HEK293 (cell line): ENCODE data around the gene COX17.

Experiments
- CTCF ChIA-PET: fragments of 350-600 bp; formaldehyde crosslinking; extraction: SDS; loops from one replicate; lab custom pipeline; 2021; ENCODE audit warnings: antibody characterized with exemption; lab: Yijun Ruan, JAX
- POLR2A ChIA-PET: fragments of 300-600 bp; formaldehyde crosslinking; extraction: SDS; loops from one replicate; lab custom pipeline; 2020; ENCODE audit warnings: antibody characterized with exemption, inconsistent platforms; lab: Yijun Ruan, JAX
- H3K27ac ChIP-seq: fragments of 200-500 bp; sonication (Bioruptor generic); 2 replicates; pipeline ENCODE4 v1.5.1; 2014; ENCODE audit warnings: low read depth, low read length, control low read depth, inconsistent platforms; ENCODE audit errors: extremely low read depth
- H3K36me3 ChIP-seq, 2 experiments: fragments of 200-500 bp in 1 of 2; sonication (Bioruptor generic) in 1 of 2; 1 replicate in 1 of 2; 2 replicates in 1 of 2; pipeline ENCODE4 v1.5.1; 2014 to 2017; ENCODE audit warnings: inconsistent platforms in 2 of 2, low read length in 2 of 2; ENCODE audit not compliant: control insufficient read depth in 2 of 2, insufficient read depth in 1 of 2
- H3K4me1 ChIP-seq: fragments of 200-500 bp; sonication (Bioruptor generic); 2 replicates; pipeline ENCODE4 v1.5.1; 2014; ENCODE audit warnings: mild to moderate bottlenecking, low read length, inconsistent platforms; ENCODE audit not compliant: control insufficient read depth, insufficient read depth
- H3K4me3 ChIP-seq: 2 replicates; pipeline ENCODE4 v1.5.1; 2011; ENCODE audit warnings: low read depth, mild to moderate bottlenecking, control low read depth, low read length, moderate library complexity
- H3K9me3 ChIP-seq: fragments of 200-500 bp; sonication (Bioruptor generic); 2 replicates; pipeline ENCODE4 v1.5.1; 2014; ENCODE audit warnings: low read depth, low read length, inconsistent platforms; ENCODE audit not compliant: control insufficient read depth, insufficient read depth
- EGR2 ChIP-seq: fragments of 450-650 bp; formaldehyde crosslinking; IDR thresholded peaks from 2 replicates; pipeline ENCODE4 v1.5.1; 2016; ENCODE audit warnings: low read depth, missing biosample characterization, missing genetic modification characterization
- HOXA7 ChIP-seq: sonication (generic); formaldehyde crosslinking; IDR thresholded peaks from 2 replicates; pipeline ENCODE4 v1.8.1; 2022; ENCODE audit warnings: missing genetic modification reagents, borderline replicate concordance
- IKZF3 ChIP-seq: fragments of 450-650 bp; IDR thresholded peaks from 2 replicates; pipeline ENCODE4 v1.5.0; 2018; ENCODE audit warnings: missing biosample characterization, mild to moderate bottlenecking, missing genetic modification characterization, moderate library complexity
- OSR2 ChIP-seq: fragments of 450-650 bp; formaldehyde crosslinking; IDR thresholded peaks from 2 replicates; pipeline ENCODE4 v1.5.1; 2016; ENCODE audit warnings: missing biosample characterization, missing genetic modification characterization
- OVOL3 ChIP-seq: fragments of 450-650 bp; formaldehyde crosslinking; IDR thresholded peaks from 2 replicates; pipeline ENCODE4 v1.5.1; 2016; ENCODE audit warnings: missing biosample characterization, missing genetic modification characterization
- WT1 ChIP-seq: fragments of 450-650 bp; formaldehyde crosslinking; IDR thresholded peaks from 2 replicates; pipeline ENCODE4 v1.5.1; 2016; ENCODE audit warnings: missing biosample characterization, missing genetic modification characterization
- ZFP3 ChIP-seq: fragments of 450-650 bp; formaldehyde crosslinking; IDR thresholded peaks from 2 replicates; pipeline ENCODE4 v1.5.1; 2016; ENCODE audit warnings: low read depth, missing biosample characterization, missing genetic modification characterization
- ZFP69B ChIP-seq: fragments of 450-650 bp; formaldehyde crosslinking; IDR thresholded peaks from 2 replicates; pipeline ENCODE4 v1.5.1; 2016; ENCODE audit warnings: missing biosample characterization, missing genetic modification characterization
- ZNF132 ChIP-seq: fragments of 450-650 bp; formaldehyde crosslinking; IDR thresholded peaks from 2 replicates; pipeline ENCODE4 v1.5.1; 2017; ENCODE audit warnings: missing biosample characterization, missing genetic modification characterization, borderline replicate concordance
- ZNF133 ChIP-seq: fragments of 450-650 bp; formaldehyde crosslinking; IDR thresholded peaks from 2 replicates; pipeline ENCODE4 v1.5.1; 2016; ENCODE audit warnings: missing biosample characterization, missing genetic modification characterization
- ZNF140 ChIP-seq: fragments of 450-650 bp; formaldehyde crosslinking; IDR thresholded peaks from 2 replicates; pipeline ENCODE4 v1.5.1; 2016; ENCODE audit warnings: missing biosample characterization, missing genetic modification characterization
- ZNF146 ChIP-seq: fragments of 450-650 bp; formaldehyde crosslinking; IDR thresholded peaks from 2 replicates; pipeline ENCODE4 v1.5.1; 2016; ENCODE audit warnings: missing biosample characterization, missing genetic modification characterization
- ZNF19 ChIP-seq: fragments of 450-650 bp; formaldehyde crosslinking; IDR thresholded peaks from 2 replicates; pipeline ENCODE4; 2016; ENCODE audit warnings: missing biosample characterization, missing genetic modification characterization, low read depth
- ZNF221 ChIP-seq: fragments of 450-650 bp; formaldehyde crosslinking; IDR thresholded peaks from 2 replicates; pipeline ENCODE4 v1.5.1; 2017; ENCODE audit warnings: missing biosample characterization, missing genetic modification characterization, borderline replicate concordance
- ZNF223 ChIP-seq: fragments of 450-650 bp; formaldehyde crosslinking; IDR thresholded peaks from 2 replicates; pipeline ENCODE4 v1.5.1; 2016; ENCODE audit warnings: missing biosample characterization, missing genetic modification characterization
- ZNF248 ChIP-seq: fragments of 450-650 bp; formaldehyde crosslinking; IDR thresholded peaks from 2 replicates; pipeline ENCODE4 v1.5.1; 2017; ENCODE audit warnings: missing biosample characterization, missing genetic modification characterization
- ZNF292 ChIP-seq: fragments of 450-650 bp; formaldehyde crosslinking; IDR thresholded peaks from 2 replicates; pipeline ENCODE4 v1.5.1; 2016; ENCODE audit warnings: low read depth, missing biosample characterization, missing genetic modification characterization, borderline replicate concordance
- ZNF311 ChIP-seq: fragments of 450-650 bp; formaldehyde crosslinking; IDR thresholded peaks from 2 replicates; pipeline ENCODE4 v1.5.1; 2017; ENCODE audit warnings: missing biosample characterization, missing genetic modification characterization, borderline replicate concordance
- ZNF366 ChIP-seq: fragments of 450-650 bp; formaldehyde crosslinking; conservative IDR thresholded peaks from 2 replicates; pipeline ENCODE4 v1.5.1; 2016; ENCODE audit warnings: missing biosample characterization, missing genetic modification characterization
- ZNF37A ChIP-seq: fragments of 450-650 bp; IDR thresholded peaks from 2 replicates; pipeline ENCODE4 v1.5.1; 2018; ENCODE audit warnings: missing biosample characterization, missing genetic modification characterization
- ZNF394 ChIP-seq: fragments of 450-650 bp; formaldehyde crosslinking; IDR thresholded peaks from 2 replicates; pipeline ENCODE4 v1.5.1; 2016; ENCODE audit warnings: missing biosample characterization, missing genetic modification characterization, mild to moderate bottlenecking, moderate library complexity, borderline replicate concordance
- ZNF473 ChIP-seq: fragments of 450-650 bp; formaldehyde crosslinking; IDR thresholded peaks from 2 replicates; pipeline ENCODE4 v1.5.1; 2017; ENCODE audit warnings: missing biosample characterization, missing genetic modification characterization
- ZNF544 ChIP-seq: fragments of 450-650 bp; formaldehyde crosslinking; IDR thresholded peaks from 2 replicates; pipeline ENCODE4 v1.5.0; 2017; ENCODE audit warnings: missing biosample characterization, missing genetic modification characterization
- ZNF549 ChIP-seq: fragments of 450-650 bp; IDR thresholded peaks from 2 replicates; pipeline ENCODE4 v1.5.1; 2018; ENCODE audit warnings: missing biosample characterization, missing genetic modification characterization, mild to moderate bottlenecking, inconsistent platforms, moderate library complexity
- ZNF596 ChIP-seq: fragments of 450-650 bp; IDR thresholded peaks from 2 replicates; pipeline ENCODE4 v1.5.0; 2018; ENCODE audit warnings: missing biosample characterization, mild to moderate bottlenecking, missing genetic modification characterization, moderate library complexity
- ZNF621 ChIP-seq: fragments of 450-650 bp; formaldehyde crosslinking; IDR thresholded peaks from 2 replicates; pipeline ENCODE4 v1.5.1; 2017; ENCODE audit warnings: missing biosample characterization, missing genetic modification characterization
- ZNF654 ChIP-seq: fragments of 450-650 bp; formaldehyde crosslinking; IDR thresholded peaks from 2 replicates; pipeline ENCODE4 v1.5.1; 2016; ENCODE audit warnings: low read depth, missing biosample characterization, missing genetic modification characterization
- ZNF76 ChIP-seq: fragments of 450-650 bp; formaldehyde crosslinking; IDR thresholded peaks from 2 replicates; pipeline ENCODE4; 2016; ENCODE audit warnings: low read depth, missing biosample characterization, missing genetic modification characterization, borderline replicate concordance
- ZNF777 ChIP-seq: fragments of 450-650 bp; formaldehyde crosslinking; IDR thresholded peaks from 2 replicates; pipeline ENCODE4 v1.5.1; 2017; ENCODE audit warnings: missing biosample characterization, missing genetic modification characterization, borderline replicate concordance
- ZNF843 ChIP-seq: fragments of 450-650 bp; formaldehyde crosslinking; IDR thresholded peaks from 2 replicates; pipeline ENCODE4 v1.5.1; 2016; ENCODE audit warnings: missing biosample characterization, missing genetic modification characterization
- TF ChIP-seq, protein P1 (sequence below): fragments of 450-650 bp; formaldehyde crosslinking; IDR thresholded peaks from 2 replicates; pipeline ENCODE4 v1.5.1; 2016; ENCODE audit warnings: missing biosample characterization, missing genetic modification characterization
- TF ChIP-seq, protein P2 (sequence below): fragments of 450-650 bp; formaldehyde crosslinking; IDR thresholded peaks from 2 replicates; pipeline ENCODE4 v1.5.1; 2016; ENCODE audit warnings: missing biosample characterization, missing genetic modification characterization

COX17 gene

DNA sequence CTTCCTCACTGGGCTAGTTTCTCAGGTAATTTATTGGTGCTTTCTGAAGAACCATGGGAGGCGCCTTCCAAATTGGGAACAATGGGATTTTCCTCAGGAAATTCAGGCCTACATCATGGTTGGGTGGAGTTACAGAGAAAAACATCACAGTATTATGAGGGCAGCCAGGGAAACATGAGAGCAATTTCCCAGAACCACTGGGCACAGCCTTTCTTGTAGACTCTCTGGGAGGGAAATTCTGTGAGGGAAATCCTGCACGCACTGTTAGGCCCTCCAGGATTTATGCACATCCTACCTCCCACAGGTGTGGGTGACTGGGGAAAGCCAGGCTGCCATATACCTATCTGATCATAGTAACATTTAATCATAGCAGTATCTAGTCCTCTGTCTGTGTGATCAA is 30.0 kb downstream of the COX17 start:
- H3K27ac ChIP-seq: no peak overlapping the region
- CTCF ChIA-PET: no interaction called here
- no peaks in the 10 kb centered on the region for H3K4me1 ChIP-seq
- TF ChIP-seq ZNF19 (no peak), ZNF394 (tag by site-specific recombination) (no peak), ZNF654 (tag by site-specific recombination) (no peak)
- peaks cover 0 to under 1% of the 10 kb centered on the region in 2 experiments; a peak in 1 of 3 replicates for H3K36me3 ChIP-seq
- H3K9me3 ChIP-seq: no peaks in the 10 kb centered on the region
- no peak overlapping the region for H3K4me3 ChIP-seq
- POLR2A ChIA-PET: no interaction called here

DNA sequence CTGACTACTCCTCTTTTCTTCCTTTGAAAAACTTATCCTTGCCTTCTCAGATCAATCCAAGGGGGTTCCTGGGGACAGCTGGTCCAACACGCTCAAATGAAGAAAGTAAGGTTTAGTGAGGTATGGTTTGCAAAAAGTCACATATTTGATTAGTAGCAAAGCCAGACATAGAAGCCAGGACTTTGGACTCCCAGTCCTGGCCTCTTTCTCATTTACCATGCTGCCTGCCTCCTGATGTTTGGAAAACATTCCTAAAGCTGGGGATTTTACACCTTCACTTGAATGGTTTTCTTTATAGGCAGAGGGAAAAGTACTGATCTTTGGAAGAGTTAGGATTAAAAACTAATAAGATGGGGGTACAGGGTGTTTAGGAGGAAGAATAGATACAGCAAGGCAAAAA is 31.4 kb downstream of the COX17 start:
- H3K4me3 ChIP-seq: no peak overlapping the region
- ChIA-PET CTCF (no interaction called here), POLR2A (no interaction called here)
- H3K9me3 ChIP-seq: no peaks in the 10 kb centered on the region
- peaks cover 0 to 4% of the 10 kb centered on the region in 2 experiments; a peak in 1 of 3 replicates for H3K36me3 ChIP-seq
- no peak overlapping the region for H3K27ac ChIP-seq
- no peaks in the 10 kb centered on the region for H3K4me1 ChIP-seq
- TF ChIP-seq ZNF37A (no peak), ZNF777 (tag by site-specific recombination) (no peak), ZNF132 (tag by site-specific recombination) (no peak), ZNF76 (no peak), ZNF223 (tag by site-specific recombination) (no peak), ZNF19 (no peak), WT1 (no peak), EGR2 (no peak), ZNF366 (tag by site-specific recombination) (no peak), OSR2 (tag by site-specific recombination) (no peak), ZNF549 (tag by site-specific recombination) (no peak), ZNF621 (tag by site-specific recombination) (no peak), ZNF248 (tag by site-specific recombination) (no peak), ZFP3 (tag by site-specific recombination) (no peak), ZNF843 (tag by site-specific recombination) (no peak), ZNF140 (tag by site-specific recombination) (no peak), IKZF3 (no peak), ZNF292 (tag by site-specific recombination) (no peak)
- TF ChIP-seq, protein P1, sequence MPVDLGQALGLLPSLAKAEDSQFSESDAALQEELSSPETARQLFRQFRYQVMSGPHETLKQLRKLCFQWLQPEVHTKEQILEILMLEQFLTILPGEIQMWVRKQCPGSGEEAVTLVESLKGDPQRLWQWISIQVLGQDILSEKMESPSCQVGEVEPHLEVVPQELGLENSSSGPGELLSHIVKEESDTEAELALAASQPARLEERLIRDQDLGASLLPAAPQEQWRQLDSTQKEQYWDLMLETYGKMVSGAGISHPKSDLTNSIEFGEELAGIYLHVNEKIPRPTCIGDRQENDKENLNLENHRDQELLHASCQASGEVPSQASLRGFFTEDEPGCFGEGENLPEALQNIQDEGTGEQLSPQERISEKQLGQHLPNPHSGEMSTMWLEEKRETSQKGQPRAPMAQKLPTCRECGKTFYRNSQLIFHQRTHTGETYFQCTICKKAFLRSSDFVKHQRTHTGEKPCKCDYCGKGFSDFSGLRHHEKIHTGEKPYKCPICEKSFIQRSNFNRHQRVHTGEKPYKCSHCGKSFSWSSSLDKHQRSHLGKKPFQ: no peak

DNA sequence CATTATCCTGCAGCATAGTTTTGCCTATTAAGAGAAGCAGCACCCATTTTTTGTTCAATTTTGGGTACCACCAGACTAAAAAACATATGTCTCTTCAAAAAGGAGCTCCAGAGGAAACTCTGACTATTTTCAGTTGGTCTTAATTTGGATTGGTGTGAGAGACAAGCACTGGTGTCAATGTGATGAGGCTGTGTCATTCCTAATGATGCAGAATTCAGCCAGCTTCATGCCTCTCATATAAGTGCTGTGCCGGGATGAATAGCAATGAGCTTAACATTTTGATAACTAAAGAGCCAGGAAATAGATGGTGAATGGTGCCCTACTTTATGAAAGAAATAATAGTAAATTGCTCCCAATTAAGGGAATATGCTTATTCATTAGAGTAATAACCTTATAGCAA is 32.7 kb downstream of the COX17 start:
- CTCF ChIA-PET: interaction anchor here (0.7 kb wide), 1 partner anchor 10 kb away, joined by 3 read pairs; no protein-coding TSS in a partner anchor
- Histone ChIP-seq H3K36me3 (peaks cover 0 to 4% of the 10 kb centered on the region in 2 experiments; a peak in 1 of 3 replicates), H3K4me3 (no peak overlapping the region), H3K9me3 (no peaks in the 10 kb centered on the region), H3K27ac (no peak overlapping the region), H3K4me1 (no peaks in the 10 kb centered on the region)
- POLR2A ChIA-PET: no interaction called here
- no peak for TF ChIP-seq ZNF223 (tag by site-specific recombination)
- TF ChIP-seq HOXA7 (CRISPR knock-in tag): no peak
- no peak for TF ChIP-seq ZNF473
- TF ChIP-seq ZNF596 (tag by site-specific recombination): no peak
- TF ChIP-seq, protein P2, sequence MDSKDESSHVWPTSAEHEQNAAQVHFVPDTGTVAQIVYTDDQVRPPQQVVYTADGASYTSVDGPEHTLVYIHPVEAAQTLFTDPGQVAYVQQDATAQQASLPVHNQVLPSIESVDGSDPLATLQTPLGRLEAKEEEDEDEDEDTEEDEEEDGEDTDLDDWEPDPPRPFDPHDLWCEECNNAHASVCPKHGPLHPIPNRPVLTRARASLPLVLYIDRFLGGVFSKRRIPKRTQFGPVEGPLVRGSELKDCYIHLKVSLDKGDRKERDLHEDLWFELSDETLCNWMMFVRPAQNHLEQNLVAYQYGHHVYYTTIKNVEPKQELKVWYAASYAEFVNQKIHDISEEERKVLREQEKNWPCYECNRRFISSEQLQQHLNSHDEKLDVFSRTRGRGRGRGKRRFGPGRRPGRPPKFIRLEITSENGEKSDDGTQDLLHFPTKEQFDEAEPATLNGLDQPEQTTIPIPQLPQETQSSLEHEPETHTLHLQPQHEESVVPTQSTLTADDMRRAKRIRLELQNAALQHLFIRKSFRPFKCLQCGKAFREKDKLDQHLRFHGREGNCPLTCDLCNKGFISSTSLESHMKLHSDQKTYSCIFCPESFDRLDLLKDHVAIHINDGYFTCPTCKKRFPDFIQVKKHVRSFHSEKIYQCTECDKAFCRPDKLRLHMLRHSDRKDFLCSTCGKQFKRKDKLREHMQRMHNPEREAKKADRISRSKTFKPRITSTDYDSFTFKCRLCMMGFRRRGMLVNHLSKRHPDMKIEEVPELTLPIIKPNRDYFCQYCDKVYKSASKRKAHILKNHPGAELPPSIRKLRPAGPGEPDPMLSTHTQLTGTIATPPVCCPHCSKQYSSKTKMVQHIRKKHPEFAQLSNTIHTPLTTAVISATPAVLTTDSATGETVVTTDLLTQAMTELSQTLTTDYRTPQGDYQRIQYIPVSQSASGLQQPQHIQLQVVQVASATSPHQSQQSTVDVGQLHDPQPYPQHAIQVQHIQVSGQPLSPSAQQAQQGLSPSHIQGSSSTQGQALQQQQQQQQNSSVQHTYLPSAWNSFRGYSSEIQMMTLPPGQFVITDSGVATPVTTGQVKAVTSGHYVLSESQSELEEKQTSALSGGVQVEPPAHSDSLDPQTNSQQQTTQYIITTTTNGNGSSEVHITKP (tag by site-specific recombination): no peak
- TF ChIP-seq ZNF544 (tag by site-specific recombination): no peak
- no peak for TF ChIP-seq ZNF221 (tag by site-specific recombination)
- TF ChIP-seq ZFP69B (tag by site-specific recombination): no peak
- no peak for TF ChIP-seq OVOL3 (tag by site-specific recombination)
- TF ChIP-seq ZNF311: no peak
- TF ChIP-seq ZNF133 (tag by site-specific recombination): no peak
- TF ChIP-seq ZNF146 (tag by site-specific recombination): no peak
